GM19238 (cell line): ENCODE data around the gene IGSF22.

Experiments used
- DNase-seq: peaks from one replicate; pipeline ENCODE4 v3.0.0; 2011; ENCODE audit warnings: low spot score; ENCODE audit not compliant: insufficient read length

Gene IGSF22

GRCh38 chr11:18726040-18726439 is at the start of gene IGSF22:
Gene IGSF22 (minus strand): TSS chr11:18726188. CDS start chr11:18724236, 1,952 bp downstream.
- no peak for DNase-seq

- no peak for DNase-seq
Measured at GRCh38 chr11:18774801-18775200, 48.8 kb upstream of the IGSF22 start.

GRCh38 chr11:18773681-18774080 is 47.7 kb upstream of the IGSF22 start:
- DNase-seq = no peak

GRCh38 chr11:18773104-18773503 is 47.1 kb upstream of the IGSF22 start:
- DNase-seq = no peak

- DNase-seq = no peak
Measured at GRCh38 chr11:18772211-18772610, 46.2 kb upstream of the IGSF22 start.

GRCh38 chr11:18771266-18772035 is 45.5 kb upstream of the IGSF22 start:
- DNase-seq = no peak

- DNase-seq = no peak
Measured at GRCh38 chr11:18770479-18771125, 44.6 kb upstream of the IGSF22 start.

GRCh38 chr11:18769802-18770456 is 43.9 kb upstream of the IGSF22 start:
- DNase-seq = peak; percentile 34

GRCh38 chr11:18768978-18769377 is 43.0 kb upstream of the IGSF22 start:
- DNase-seq = no peak

- peak; percentile 49 for DNase-seq
Measured at GRCh38 chr11:18768472-18768901, 42.5 kb upstream of the IGSF22 start.

GRCh38 chr11:18766015-18766414 is 40.0 kb upstream of the IGSF22 start:
- DNase-seq = no peak

- no peak for DNase-seq
Measured at GRCh38 chr11:18765554-18765953, 39.6 kb upstream of the IGSF22 start.

GRCh38 chr11:18761741-18762140 is 35.8 kb upstream of the IGSF22 start:
- no peak for DNase-seq

- no peak for DNase-seq
Measured at GRCh38 chr11:18761144-18761543, 35.2 kb upstream of the IGSF22 start.

GRCh38 chr11:18757811-18758210 is 31.8 kb upstream of the IGSF22 start:
- no peak for DNase-seq

GRCh38 chr11:18756889-18757288 is 30.9 kb upstream of the IGSF22 start:
- no peak for DNase-seq

GRCh38 chr11:18754308-18754707 is 28.3 kb upstream of the IGSF22 start:
- DNase-seq = no peak

- DNase-seq = no peak
Measured at GRCh38 chr11:18752502-18752901, 26.5 kb upstream of the IGSF22 start.

- no peak for DNase-seq
Measured at GRCh38 chr11:18750944-18751343, 25.0 kb upstream of the IGSF22 start.

GRCh38 chr11:18749681-18750319 is 23.8 kb upstream of the IGSF22 start:
- no peak for DNase-seq

- DNase-seq = no peak
Measured at GRCh38 chr11:18748766-18749365, 22.9 kb upstream of the IGSF22 start.
